ENCODE results near the gene LIME1. TPM values are rescaled to one million over a fixed set of nuclear protein-coding genes. Genes with fewer than 3 reads are reported as not detected.
"Not testable (repeated sequence)": the region's sequence is repeated elsewhere in the genome, so short reads cannot be mapped to it uniquely, and the experiment has no call there.

The LIME1 gene
- total RNA-seq, 1 donor from 2014 or later, result 15.7 TPM

DNA sequence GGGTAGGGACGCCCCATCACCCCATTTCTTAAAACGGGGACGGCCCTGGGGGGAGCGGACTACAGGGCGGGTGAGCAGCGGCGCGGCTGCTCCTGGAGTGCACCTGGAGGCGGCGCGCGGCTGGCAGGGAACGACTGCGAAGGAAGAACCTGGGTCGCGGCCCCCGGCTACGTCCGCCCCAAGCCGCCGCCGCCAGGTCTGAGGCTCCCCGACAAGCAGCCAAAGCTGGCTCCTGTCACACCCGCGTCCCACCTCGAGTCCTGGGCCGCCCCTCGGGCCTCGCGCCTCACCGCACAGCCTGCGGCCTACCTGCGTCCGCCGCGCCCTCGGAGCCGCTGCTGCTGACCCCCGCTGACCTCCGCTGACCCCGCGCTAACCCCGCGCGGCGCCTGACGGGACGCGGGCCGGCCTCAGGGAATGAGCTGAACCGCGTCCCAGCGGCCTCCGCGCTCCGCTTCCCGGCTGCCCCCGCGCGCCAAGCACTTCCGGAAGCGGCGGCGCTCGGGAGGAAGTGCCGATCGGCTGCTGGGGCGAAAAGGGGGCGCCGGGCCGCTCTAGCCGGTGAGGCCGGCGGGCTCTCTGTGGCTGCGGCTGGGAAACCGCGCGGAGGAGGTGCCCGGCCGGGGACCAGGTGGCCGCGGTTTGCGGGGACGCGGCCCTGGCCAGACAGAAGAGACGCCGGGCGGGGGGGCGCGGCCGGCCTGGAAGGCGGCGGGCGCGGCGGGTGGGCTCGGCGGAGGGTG lies 28.7 kb upstream of the LIME1 start, which contains the start of the genes ARFRP1 and ZGPAT:
Gene ARFRP1 (minus strand): TSS at position 419 of the 743 bp plus-strand sequence. CDS start 885 bp downstream, outside the sequence.
Gene ZGPAT (plus strand): TSS at position 482 of the 743 bp plus-strand sequence. CDS start 542 bp downstream, outside the sequence.
- Mint-ChIP-seq H3K36me3 (ENCODE audit: low read depth) (peaks cover 68% of the 10 kb centered on the region), H3K27me3 (ENCODE audit: low read depth) (no peaks in the 10 kb centered on the region), H3K27ac (peak within 1 kb of the TSS; percentile 60), H3K4me3 (ENCODE audit: low read depth) (peak within 1 kb of the TSS; percentile 87), H3K4me1 (ENCODE audit: low read depth) (peaks cover 36% of the 10 kb centered on the region), H3K9me3 (peaks cover 7% of the 10 kb centered on the region)
- intact Hi-C loops (cut with micrococcal nuclease), result loop anchor here (1.0 to 10.0 kb wide), 4 partner anchors 35 to 267 kb away; partner anchors contain the start of genes RTEL1 and SAMD10
- peak; percentile 87 for DNase-seq (ENCODE audit: low spot score)

DNA sequence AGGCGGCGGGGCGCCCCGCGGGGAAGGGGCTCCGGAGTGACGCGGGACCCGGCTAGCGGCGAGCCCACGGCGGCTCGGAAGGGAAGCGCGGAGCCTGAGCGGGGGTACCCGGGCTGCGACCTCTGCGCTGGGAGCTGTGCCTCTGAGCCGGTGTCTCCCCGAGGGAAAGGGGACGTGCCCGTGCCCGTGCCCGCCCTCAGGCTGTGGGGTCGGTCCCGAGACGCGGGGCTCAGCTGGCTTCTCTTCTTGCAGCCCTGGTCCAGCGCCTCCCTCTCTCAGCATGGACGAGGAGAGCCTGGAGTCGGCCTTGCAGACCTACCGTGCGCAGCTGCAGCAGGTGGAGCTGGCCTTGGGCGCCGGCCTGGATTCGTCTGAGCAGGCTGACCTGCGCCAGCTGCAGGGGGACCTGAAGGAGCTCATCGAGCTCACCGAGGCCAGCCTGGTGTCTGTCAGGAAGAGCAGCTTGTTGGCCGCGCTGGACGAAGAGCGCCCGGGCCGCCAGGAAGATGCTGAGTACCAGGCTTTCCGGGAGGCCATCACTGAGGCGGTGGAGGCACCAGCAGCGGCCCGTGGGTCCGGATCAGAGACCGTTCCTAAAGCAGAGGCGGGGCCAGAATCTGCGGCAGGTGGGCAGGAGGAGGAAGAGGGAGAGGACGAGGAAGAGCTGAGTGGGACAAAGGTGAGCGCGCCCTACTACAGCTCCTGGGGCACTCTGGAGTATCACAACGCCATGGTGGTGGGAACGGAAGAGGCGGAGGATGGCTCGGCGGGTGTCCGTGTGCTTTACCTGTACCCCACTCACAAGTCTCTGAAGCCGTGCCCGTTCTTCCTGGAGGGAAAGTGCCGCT lies 27.9 kb upstream of the LIME1 start:
- H3K9me3 Mint-ChIP-seq, result peaks cover 7% of the 10 kb centered on the region
- DNase-seq (ENCODE audit: low spot score), result no peak
- H3K36me3 Mint-ChIP-seq (ENCODE audit: low read depth), result peaks cover 72% of the 10 kb centered on the region
- H3K27ac Mint-ChIP-seq, result peak overlapping the region; percentile 45
- intact Hi-C loops (cut with micrococcal nuclease), result loop anchor here (5.0 to 10.0 kb wide), 2 partner anchors 34 to 266 kb away; partner anchors contain the start of gene SAMD10
- peaks cover 36% of the 10 kb centered on the region for H3K4me1 Mint-ChIP-seq (ENCODE audit: low read depth)
- H3K4me3 Mint-ChIP-seq (ENCODE audit: low read depth), result peak overlapping the region; percentile 81
- H3K27me3 Mint-ChIP-seq (ENCODE audit: low read depth), result no peaks in the 10 kb centered on the region

DNA sequence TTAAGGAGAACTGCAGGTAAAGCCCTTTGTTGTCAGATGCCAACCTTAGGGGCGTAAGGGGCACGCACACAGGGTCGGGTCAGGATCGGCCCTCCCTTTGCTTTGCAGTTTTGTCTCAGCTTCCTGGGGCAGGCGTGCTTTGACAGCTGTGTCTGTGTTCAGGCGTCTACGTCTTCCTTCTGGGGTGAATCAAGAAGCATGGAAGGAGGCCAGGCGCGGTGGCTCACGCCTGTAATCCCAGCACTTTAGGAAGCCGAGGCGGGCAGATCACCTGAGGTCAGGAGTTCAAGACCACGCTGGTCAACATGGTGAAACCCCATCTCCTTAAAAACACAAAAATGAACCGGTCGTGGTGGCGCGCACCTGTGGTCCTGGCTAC lies 27.3 kb upstream of the LIME1 start:
- no peaks in the 10 kb centered on the region for H3K27me3 Mint-ChIP-seq (ENCODE audit: low read depth)
- H3K9me3 Mint-ChIP-seq, result peaks cover 7% of the 10 kb centered on the region
- intact Hi-C loops (cut with micrococcal nuclease), result loop anchor here (5.0 to 10.0 kb wide), 2 partner anchors 33 to 266 kb away; partner anchors contain the start of gene SAMD10
- H3K36me3 Mint-ChIP-seq (ENCODE audit: low read depth), result peaks cover 73% of the 10 kb centered on the region
- peaks cover 36% of the 10 kb centered on the region for H3K4me1 Mint-ChIP-seq (ENCODE audit: low read depth)
- peak overlapping the region; percentile 81 for H3K4me3 Mint-ChIP-seq (ENCODE audit: low read depth)
- H3K27ac Mint-ChIP-seq, result peak overlapping the region; percentile 22
- no peak for DNase-seq (ENCODE audit: low spot score)

DNA sequence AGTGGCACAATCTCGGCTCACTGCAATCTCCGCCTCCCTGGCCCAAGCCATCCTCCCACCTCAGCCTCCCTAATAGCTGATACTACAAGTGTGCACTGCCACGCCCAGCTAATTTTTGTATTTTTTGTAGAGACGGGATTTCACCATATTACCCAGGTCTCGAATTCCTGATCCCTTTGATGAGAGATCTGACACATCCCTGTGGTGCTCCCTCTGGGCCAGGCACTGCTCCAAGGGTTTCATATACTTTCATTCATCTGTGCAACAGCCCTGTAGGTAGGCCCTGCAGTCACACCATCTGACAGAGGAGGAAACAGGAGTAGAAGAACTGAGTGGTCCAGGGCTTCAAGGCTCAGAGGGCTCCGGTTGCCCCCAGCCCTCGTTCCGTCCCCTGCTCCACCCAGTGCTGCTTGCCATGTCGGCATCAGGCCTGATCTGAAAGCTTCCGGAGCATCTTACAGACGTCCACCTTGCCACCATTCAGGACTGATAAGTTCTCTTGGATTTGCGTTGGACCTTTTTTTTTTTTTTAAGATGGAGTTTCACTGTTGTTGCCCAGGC lies 25.3 kb upstream of the LIME1 start:
- Mint-ChIP-seq H3K9me3 (peaks cover 10% of the 10 kb centered on the region), H3K27me3 (ENCODE audit: low read depth) (no peaks in the 10 kb centered on the region), H3K4me3 (ENCODE audit: low read depth) (peak overlapping the region; percentile 23), H3K36me3 (ENCODE audit: low read depth) (peaks cover 75% of the 10 kb centered on the region), H3K4me1 (ENCODE audit: low read depth) (peaks cover 37% of the 10 kb centered on the region), H3K27ac (no peak overlapping the region)
- intact Hi-C loops (cut with micrococcal nuclease), result no loop called here
- no peak for DNase-seq (ENCODE audit: low spot score)

DNA sequence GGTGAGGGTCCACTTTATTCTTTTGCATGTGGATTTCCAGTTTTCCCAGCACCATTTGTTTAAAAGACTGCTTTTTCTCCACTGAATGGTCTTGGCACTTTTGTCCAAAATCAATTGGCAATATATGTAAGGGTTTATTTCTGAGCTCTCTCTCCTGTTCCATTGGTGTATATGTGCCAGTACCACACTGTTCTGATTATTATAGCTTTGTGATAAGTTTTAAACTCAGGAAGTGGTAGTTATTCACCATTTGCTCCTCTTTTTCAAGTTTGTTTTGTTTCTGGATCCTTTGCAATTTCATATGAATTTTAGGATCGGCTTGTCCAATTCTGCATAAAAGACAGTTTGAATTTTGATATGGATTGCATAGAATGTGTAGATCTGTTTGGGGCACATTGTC lies 24.3 kb upstream of the LIME1 start:
- Mint-ChIP-seq H3K27me3 (ENCODE audit: low read depth) (no peaks in the 10 kb centered on the region), H3K4me1 (ENCODE audit: low read depth) (peaks cover 31% of the 10 kb centered on the region), H3K27ac (no peak overlapping the region)

DNA sequence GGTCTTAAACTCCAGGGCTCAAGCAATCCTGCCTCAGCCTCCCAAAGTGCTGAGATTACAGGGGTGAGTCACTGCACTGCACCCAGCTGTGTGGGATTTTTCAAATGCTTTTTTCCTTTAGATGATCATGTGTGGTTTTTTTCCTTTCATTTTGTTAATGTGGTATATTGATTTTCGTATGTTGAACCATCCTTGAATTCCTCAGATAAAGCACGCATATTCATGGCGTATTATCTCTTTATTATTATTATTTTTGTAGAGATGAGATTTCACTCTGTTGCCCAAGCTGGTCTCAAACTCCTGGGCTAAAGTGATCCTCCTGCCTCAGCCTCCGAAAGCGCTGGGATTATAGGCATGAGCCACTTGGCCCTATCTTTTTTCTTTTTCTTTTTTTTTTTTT lies 21.6 kb upstream of the LIME1 start:
- no peak overlapping the region for H3K4me3 Mint-ChIP-seq (ENCODE audit: low read depth)
- H3K36me3 Mint-ChIP-seq (ENCODE audit: low read depth), result peaks cover 91% of the 10 kb centered on the region
- H3K27me3 Mint-ChIP-seq (ENCODE audit: low read depth), result no peaks in the 10 kb centered on the region
- peaks cover 20% of the 10 kb centered on the region for H3K4me1 Mint-ChIP-seq (ENCODE audit: low read depth)
- H3K27ac Mint-ChIP-seq, result no peak overlapping the region
- H3K9me3 Mint-ChIP-seq, result peaks cover 29% of the 10 kb centered on the region
- intact Hi-C loops (cut with micrococcal nuclease), result no loop called here
- no peak for DNase-seq (ENCODE audit: low spot score)

More for the DNA sequence above, 24.3 kb upstream of the LIME1 start:
- no peak for DNase-seq (ENCODE audit: low spot score)
- intact Hi-C loops (cut with micrococcal nuclease), result no loop called here
- Mint-ChIP-seq H3K4me3 (ENCODE audit: low read depth) (no peak overlapping the region), H3K9me3 (peaks cover 13% of the 10 kb centered on the region), H3K36me3 (ENCODE audit: low read depth) (peaks cover 78% of the 10 kb centered on the region)

DNA sequence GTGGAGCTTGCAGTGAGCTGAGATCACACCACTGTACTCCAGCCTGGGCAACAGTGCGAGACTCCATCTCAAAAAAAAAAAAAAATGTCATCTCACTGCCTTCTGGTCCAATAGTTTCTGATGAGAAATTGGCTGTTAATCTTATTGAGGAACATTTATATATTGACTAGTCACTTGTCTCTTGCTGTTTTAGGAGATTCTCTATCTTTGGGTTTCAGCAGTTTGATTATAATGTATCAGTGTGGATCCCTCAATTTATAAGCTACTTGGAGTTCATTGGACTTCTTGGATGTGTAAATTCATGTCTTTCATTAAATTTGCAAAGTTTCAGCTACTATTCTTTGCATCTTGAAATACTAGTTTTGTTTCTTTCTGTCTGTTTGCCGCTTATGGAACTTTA lies 17.5 kb upstream of the LIME1 start:
- Mint-ChIP-seq H3K27ac (no peak overlapping the region), H3K36me3 (ENCODE audit: low read depth) (peaks cover 91% of the 10 kb centered on the region), H3K27me3 (ENCODE audit: low read depth) (no peaks in the 10 kb centered on the region), H3K4me1 (ENCODE audit: low read depth) (peaks cover 6% of the 10 kb centered on the region), H3K4me3 (ENCODE audit: low read depth) (no peak overlapping the region), H3K9me3 (peaks cover 22% of the 10 kb centered on the region)
- intact Hi-C loops (cut with micrococcal nuclease), result no loop called here
- no peak for DNase-seq (ENCODE audit: low spot score)

DNA sequence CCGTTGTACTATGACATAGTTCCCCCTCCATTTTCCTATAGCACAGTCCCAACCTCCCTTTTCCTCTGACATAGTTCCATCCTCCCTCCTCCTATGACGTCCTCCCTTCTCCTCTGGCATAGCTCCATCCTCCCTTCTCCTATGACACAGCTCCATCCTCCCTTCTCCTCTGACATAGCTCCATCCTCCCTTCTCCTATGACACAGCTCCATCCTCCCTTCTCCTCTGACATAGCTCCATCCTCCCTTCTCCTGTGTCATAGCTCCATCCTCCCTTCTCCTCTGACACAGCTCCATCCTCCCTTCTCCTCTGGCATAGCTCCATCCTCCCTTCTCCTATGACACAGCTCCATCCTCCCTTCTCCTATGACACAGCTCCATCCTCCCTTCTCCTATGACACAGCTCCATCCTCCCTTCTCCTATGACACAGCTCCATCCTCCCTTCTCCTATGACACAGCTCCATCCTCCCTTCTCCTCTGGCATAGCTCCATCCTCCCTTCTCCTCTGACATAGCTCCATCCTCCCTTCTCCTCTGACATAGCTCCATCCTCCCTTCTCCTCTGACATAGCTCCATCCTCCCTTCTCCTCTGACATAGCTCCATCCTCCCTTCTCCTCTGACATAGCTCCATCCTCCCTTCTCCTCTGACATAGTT lies 13.4 kb upstream of the LIME1 start:
- H3K36me3 Mint-ChIP-seq (ENCODE audit: low read depth), result peaks cover 84% of the 10 kb centered on the region
- H3K4me3 Mint-ChIP-seq (ENCODE audit: low read depth); DNase-seq (ENCODE audit: low spot score); intact Hi-C loops (cut with micrococcal nuclease); H3K27me3 Mint-ChIP-seq (ENCODE audit: low read depth); H3K27ac Mint-ChIP-seq: not testable (repeated sequence)
- H3K4me1 Mint-ChIP-seq (ENCODE audit: low read depth), result peaks cover 15% of the 10 kb centered on the region
- H3K9me3 Mint-ChIP-seq, result peaks cover 25% of the 10 kb centered on the region

DNA sequence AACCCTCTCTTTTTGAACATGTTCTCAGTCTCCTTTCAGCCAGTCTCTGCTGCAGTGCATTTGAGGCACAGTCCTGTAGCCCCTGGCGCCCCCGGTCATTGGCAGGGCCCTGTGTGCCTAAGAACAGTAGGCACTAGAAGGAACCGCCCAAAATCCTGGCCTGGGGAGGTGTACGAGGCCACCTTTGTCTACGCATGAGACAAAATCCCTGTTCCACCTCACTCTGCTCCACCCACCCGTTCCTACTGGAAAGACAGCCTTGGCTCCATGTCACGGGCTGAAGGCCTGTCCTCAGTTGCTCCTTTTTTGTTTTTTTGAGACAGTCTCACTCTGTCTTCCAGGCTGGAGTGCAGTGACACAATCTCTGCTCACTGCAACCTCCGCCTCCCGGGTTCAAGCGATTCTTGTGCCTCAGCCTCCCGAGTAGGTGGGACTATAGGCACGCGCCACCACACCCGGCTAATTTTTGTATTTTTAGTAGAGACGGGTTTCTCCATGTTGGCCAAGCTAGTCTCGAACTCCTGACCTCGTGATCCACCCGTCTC lies 6.2 kb upstream of the LIME1 start:
- Mint-ChIP-seq H3K9me3 (peaks cover 13% of the 10 kb centered on the region), H3K36me3 (ENCODE audit: low read depth) (peaks cover 47% of the 10 kb centered on the region), H3K4me1 (ENCODE audit: low read depth) (peaks cover 38% of the 10 kb centered on the region), H3K4me3 (ENCODE audit: low read depth) (peak overlapping the region; percentile 32)
- not testable (repeated sequence) for DNase-seq (ENCODE audit: low spot score); H3K27me3 Mint-ChIP-seq (ENCODE audit: low read depth); H3K27ac Mint-ChIP-seq
- intact Hi-C loops (cut with micrococcal nuclease), result loop anchor here (5.0 to 10.0 kb wide), 2 partner anchors 93 to 135 kb away; partner anchors contain the start of genes ABHD16B and TPD52L2

DNA sequence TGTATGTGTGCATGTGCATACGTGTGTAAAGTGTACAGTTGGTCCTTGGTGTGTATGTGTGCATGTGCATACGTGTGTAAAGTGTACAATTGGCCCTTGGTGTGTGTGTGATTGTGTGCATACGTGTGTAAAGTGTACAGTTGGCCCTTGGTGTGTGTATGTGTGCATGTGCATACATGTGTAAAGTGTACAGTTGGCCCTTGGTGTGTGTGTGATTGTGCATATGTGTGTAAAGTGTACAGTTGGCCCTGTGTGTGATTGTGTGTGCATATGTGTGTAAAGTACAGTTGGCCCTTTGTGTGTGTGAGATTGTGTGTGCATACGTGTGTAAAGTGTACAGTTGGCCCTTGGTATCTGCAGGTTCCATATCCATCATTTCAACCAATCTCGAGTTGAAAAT lies 5.1 kb upstream of the LIME1 start:
- DNase-seq (ENCODE audit: low spot score), result no peak
- H3K4me3 Mint-ChIP-seq (ENCODE audit: low read depth), result no peak overlapping the region
- intact Hi-C loops (cut with micrococcal nuclease), result loop anchor here (5.0 to 10.0 kb wide), 2 partner anchors 94 to 133 kb away; partner anchors contain the start of genes ABHD16B and TPD52L2
- no peaks in the 10 kb centered on the region for H3K27me3 Mint-ChIP-seq (ENCODE audit: low read depth)
- peaks cover 4% of the 10 kb centered on the region for H3K9me3 Mint-ChIP-seq
- H3K4me1 Mint-ChIP-seq (ENCODE audit: low read depth), result peaks cover 45% of the 10 kb centered on the region
- peaks cover 49% of the 10 kb centered on the region for H3K36me3 Mint-ChIP-seq (ENCODE audit: low read depth)
- H3K27ac Mint-ChIP-seq, result no peak overlapping the region

DNA sequence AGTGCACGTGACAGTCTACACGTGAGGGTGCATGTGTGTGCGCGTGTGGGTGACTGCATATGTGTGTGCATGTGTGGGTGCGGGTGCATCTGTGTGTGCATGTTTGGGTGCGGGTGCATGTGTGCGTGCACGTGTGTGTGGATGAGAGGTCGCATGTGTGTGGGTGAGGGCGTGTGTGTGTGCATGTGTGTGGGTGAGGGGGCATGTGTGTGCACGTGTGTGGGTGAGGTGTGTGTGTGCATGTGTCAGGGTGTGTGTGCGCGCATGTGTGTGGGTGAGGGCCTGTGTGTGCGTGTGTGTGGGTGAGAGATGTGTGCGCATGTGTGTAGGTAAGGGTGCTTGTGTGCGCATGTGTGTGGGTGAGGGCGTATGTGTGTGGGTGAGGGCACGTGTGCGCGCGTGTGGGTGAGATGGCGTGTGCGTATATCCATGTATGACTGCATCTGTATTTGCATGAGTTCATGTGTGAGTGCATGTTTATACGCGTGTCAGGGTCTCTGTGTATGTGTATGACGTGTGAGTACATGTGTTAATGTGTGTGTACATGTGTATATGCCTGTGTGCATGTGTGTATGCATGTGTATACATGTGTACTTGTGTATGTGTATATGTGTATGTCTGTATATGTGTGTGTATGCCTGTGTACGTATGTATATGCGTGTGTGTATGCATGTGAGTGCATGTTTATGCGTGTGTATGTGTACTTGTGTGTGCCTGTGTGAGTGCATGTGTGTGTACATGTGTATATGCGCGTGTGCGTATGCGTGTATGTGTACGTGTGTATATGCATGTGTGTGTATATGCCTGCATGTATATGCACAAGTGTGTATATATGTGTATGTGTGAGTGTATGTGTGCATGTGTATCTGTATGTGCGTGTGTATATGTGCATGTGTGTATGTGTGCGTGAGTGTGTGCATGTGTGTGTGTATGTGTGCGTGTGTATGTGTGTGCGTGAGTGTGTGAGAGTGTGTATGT lies 4.1 kb upstream of the LIME1 start:
- Mint-ChIP-seq H3K4me3 (ENCODE audit: low read depth) (no peak overlapping the region), H3K27me3 (ENCODE audit: low read depth) (no peaks in the 10 kb centered on the region), H3K27ac (no peak overlapping the region), H3K4me1 (ENCODE audit: low read depth) (peaks cover 41% of the 10 kb centered on the region), H3K36me3 (ENCODE audit: low read depth) (peaks cover 44% of the 10 kb centered on the region), H3K9me3 (no peaks in the 10 kb centered on the region)
- no peak for DNase-seq (ENCODE audit: low spot score)
- intact Hi-C loops (cut with micrococcal nuclease), result loop anchor here (5.0 to 10.0 kb wide), 2 partner anchors 95 to 132 kb away; partner anchors contain the start of genes ABHD16B and TPD52L2

Data from activated T-helper 2 cell treated with anti-CD3 and anti-CD28 coated beads, Interferon-gamma antibody, Interleukin-2, Interleukin-4, amounts not matched to agents 10 μg/mL and 5 μg/mL and 100 μg/mL, durations not matched to agents 14 hours and 24 hours and 36 hours (primary cell).